WTC11 (cell line): ENCODE results near the gene KRT24.

Source experiments
- NFE2L1 ChIP-seq: sonication (generic); formaldehyde crosslinking; IDR thresholded peaks from 2 replicates; pipeline ENCODE4 v1.8.1; 2023; ENCODE audit warnings: missing genetic modification reagents
- RELA ChIP-seq: sonication (generic); formaldehyde crosslinking; IDR thresholded peaks from 2 replicates; pipeline ENCODE4 v1.8.1; 2022; ENCODE audit warnings: missing genetic modification reagents, mild to moderate bottlenecking, borderline replicate concordance
- ZNF138 ChIP-seq: sonication (generic); formaldehyde crosslinking; conservative IDR thresholded peaks from 2 replicates; pipeline ENCODE4 v1.8.1; 2022; ENCODE audit warnings: mild to moderate bottlenecking, moderate library complexity, missing genetic modification reagents
- TF ChIP-seq, protein P1 (sequence below): fragments of 200-600 bp; IDR thresholded peaks from 2 replicates; pipeline ENCODE4 v1.8.0; 2022; ENCODE audit warnings: antibody characterized with exemption

DNA sequence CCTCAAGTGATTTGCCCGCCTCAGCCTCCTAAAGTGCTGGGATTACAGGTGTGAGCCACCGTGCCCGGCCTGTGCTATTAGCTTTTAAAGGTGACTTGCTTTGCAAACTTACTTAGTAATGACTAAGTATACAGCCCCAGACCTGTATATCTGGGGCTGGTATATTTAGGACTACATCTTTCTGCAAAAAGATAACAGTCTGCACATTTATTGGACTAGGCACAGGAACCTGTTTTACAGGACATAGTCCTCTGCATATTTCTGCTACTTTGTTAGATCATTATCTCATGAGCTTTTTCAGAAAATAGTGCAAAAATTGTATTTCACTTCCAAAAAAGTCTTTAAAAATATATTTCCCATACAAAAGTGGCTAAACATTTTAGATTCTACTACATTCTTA, 1.3 kb downstream of the KRT24 start:
- no peak for TF ChIP-seq ZNF138 (CRISPR knock-in tag)
- TF ChIP-seq NFE2L1 (CRISPR knock-in tag) = no peak
- TF ChIP-seq, protein P1, sequence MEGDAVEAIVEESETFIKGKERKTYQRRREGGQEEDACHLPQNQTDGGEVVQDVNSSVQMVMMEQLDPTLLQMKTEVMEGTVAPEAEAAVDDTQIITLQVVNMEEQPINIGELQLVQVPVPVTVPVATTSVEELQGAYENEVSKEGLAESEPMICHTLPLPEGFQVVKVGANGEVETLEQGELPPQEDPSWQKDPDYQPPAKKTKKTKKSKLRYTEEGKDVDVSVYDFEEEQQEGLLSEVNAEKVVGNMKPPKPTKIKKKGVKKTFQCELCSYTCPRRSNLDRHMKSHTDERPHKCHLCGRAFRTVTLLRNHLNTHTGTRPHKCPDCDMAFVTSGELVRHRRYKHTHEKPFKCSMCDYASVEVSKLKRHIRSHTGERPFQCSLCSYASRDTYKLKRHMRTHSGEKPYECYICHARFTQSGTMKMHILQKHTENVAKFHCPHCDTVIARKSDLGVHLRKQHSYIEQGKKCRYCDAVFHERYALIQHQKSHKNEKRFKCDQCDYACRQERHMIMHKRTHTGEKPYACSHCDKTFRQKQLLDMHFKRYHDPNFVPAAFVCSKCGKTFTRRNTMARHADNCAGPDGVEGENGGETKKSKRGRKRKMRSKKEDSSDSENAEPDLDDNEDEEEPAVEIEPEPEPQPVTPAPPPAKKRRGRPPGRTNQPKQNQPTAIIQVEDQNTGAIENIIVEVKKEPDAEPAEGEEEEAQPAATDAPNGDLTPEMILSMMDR = no peak
- TF ChIP-seq RELA = no peak
